Measurements from ENCODE around the gene VPS51.
A peak's percentile ranks its signal among the peaks of the same experiment; 100 is the strongest.
"Not testable (repeated sequence)": the region's sequence is repeated elsewhere in the genome, so short reads cannot be mapped to it uniquely, and the experiment has no call there.

The VPS51 gene

DNA sequence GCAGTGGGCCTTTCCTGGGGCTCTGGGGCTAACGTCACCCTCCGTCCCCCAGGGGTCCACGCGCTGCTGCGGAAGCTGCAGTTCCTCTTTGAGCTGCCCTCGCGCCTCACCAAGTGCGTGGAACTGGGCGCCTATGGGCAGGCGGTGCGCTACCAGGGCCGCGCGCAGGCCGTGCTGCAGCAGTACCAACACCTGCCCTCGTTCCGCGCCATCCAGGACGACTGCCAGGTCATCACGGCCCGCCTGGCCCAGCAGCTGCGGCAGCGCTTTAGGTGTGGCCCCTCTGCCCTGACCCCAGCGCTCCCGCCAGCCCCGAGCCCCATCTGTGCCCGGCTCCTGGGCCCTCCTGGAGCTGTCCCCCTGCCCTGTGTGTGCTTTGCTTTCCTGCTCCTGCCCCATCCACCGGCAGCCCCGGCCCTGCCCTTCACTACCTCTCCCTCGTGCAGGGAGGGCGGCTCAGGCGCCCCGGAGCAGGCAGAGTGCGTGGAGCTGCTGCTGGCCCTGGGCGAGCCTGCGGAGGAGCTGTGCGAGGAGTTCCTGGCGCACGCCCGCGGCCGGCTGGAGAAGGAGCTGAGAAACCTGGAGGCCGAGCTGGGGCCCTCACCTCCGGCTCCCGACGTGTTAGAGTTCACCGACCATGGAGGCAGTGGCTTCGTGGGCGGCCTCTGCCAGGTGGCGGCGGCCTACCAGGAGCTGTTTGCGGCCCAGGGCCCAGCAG, 11.9 kb downstream of the VPS51 start:
- DNase-seq (ENCODE audit: low spot score) = no peak

DNA sequence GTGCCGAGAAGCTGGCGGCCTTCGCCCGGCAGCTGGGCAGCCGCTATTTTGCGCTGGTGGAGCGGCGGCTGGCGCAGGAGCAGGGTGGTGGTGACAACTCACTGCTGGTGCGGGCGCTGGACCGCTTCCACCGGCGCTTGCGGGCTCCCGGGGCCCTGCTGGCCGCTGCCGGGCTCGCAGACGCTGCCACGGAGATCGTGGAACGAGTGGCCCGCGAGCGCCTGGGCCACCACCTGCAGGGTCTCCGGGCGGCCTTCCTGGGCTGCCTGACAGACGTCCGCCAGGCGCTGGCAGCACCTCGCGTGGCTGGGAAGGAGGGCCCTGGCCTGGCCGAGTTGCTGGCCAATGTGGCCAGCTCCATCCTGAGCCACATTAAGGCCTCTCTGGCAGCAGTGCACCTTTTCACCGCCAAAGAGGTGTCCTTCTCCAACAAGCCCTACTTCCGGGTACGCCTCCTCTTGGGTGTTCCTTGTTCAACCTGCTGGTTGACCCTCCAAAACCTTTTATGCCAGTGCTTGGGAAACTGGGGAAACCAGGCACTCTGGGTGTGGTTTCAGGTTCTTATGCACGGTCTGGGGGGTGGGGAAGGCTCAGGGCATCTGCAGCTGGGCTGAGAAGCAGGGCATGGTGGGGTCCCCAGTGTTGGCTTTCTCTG, 12.6 kb downstream of the VPS51 start:
- DNase-seq (ENCODE audit: low spot score) = no peak

DNA sequence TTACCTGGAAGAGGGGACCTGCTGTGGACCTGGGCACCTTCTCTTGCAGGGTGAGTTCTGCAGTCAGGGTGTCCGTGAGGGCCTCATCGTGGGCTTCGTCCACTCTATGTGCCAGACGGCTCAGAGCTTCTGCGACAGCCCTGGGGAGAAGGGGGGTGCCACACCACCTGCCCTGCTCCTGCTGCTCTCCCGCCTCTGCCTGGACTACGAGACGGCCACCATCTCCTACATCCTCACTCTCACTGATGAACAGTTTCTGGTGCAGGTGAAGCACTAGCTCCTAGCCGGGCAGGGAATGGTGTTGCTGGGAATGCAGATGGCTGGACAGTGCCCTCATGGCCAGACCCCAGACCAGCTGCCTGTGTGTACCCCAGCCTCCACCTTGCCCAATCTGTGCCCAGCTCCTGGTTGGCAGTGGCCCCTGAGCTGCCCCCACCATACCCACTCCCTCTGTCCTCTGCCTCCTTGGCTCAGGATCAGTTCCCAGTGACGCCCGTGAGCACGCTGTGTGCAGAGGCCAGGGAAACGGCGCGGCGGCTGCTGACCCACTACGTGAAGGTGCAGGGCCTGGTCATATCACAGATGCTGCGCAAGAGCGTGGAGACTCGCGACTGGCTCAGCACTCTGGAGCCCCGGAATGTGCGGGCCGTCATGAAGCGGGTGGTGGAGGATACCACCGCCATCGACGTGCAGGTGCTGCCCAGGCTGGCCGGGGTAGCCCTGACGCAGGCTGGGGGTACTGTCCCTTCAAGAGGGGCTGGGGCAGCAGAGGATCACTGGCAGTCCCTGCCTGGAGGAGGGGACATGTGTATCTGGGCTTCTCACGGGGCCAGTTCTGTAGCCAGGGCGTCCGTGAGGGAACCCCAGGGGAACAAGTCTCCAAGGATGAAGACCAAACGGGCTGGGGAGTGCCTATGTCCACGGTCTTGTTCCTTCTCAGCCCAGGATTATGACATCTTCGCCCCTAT, 13.5 kb downstream of the VPS51 start:
- no peak for DNase-seq (ENCODE audit: low spot score)

DNA sequence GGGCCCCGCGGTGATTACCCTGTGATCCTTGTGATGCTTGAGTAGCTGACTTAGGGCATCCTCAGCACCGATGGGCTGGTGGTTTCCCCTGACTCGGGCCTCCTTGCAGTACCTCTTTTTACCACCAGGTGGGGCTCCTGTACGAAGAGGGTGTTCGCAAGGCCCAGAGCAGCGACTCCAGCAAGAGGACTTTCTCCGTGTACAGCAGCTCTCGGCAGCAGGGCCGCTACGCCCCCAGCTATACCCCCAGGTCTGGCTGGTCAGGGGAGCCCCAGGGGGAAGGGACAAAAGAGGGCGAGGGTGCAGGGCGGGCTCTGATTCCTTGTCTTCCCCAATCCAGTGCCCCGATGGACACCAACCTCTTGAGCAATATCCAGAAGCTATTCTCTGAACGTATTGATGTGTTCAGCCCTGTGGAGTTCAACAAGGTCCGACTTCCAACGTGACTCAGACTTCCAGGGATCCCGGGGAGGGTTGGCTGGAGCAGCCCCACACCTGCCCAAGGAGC, 14.4 kb downstream of the VPS51 start:
- DNase-seq (ENCODE audit: low spot score) = peak; percentile 90

DNA sequence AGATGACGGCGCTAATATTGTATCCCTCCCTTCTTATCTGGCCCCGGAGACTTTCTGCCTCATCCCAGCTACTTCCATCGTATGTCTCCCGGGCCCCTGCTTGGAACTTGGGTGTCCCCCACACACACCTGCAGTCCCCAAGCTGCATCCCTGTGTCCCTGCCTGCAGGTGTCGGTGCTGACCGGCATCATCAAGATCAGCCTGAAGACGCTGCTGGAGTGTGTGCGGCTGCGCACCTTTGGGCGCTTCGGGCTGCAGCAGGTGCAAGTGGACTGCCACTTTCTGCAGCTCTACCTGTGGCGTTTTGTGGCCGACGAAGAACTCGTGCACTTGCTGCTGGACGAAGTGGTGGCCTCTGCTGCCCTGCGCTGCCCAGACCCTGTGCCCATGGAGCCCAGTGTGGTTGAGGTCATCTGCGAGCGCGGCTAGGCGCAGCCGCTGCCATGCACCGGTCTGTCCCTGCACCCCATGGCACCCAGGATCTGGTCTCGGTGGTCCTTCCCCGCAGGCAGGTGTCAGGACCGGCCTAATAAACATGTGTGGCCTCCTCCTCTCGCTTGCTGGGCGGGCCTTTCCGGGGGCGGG, 15.2 kb downstream of the VPS51 start:
- DNase-seq (ENCODE audit: low spot score) = no peak

DNA sequence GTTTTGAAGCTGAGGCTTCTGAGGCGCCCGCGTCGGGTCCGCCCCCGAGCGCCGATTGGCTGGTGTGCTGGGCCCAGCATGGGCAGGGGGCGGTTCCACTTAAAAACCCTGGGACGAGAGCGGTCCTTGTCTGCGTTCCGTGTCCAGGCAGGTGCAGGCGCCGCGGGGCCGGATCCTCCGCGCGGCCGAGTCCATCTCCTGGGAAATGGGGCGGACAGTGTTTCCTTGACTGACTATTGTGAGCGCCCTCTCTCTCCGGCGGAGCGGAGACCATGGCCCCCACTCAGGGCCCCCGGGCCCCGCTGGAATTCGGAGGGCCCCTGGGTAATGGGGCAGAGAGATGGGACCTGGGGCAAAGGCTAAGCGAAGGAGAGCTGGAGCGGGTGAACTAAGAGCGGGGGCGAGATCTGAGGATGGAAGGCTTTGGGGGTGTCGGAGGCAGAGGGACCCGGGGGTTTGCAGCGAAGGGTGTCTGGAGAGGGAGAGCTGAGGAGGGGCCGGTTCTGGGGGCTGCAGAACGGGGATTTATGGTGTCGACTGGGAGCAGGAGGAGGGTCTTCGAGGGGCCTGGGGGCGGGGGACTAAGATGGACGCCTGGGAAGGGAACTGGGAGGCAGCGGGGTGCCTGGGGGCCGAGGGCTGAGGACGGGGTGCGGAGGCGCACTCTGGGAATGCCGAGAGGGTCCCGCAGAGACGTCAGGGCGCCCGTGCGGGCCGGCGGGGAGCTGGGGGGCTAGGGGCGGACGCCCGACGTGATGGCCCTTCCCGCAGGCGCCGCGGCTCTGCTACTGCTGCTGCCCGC, 15.9 kb downstream of the VPS51 start, which contains the start of gene TM7SF2:
Gene TM7SF2, plus strand, starts transcription at position 129 of the 802 bp plus-strand sequence. Its CDS starts 144 bp downstream, at position 273.
- DNase-seq (ENCODE audit: low spot score) = peak; percentile 95

DNA sequence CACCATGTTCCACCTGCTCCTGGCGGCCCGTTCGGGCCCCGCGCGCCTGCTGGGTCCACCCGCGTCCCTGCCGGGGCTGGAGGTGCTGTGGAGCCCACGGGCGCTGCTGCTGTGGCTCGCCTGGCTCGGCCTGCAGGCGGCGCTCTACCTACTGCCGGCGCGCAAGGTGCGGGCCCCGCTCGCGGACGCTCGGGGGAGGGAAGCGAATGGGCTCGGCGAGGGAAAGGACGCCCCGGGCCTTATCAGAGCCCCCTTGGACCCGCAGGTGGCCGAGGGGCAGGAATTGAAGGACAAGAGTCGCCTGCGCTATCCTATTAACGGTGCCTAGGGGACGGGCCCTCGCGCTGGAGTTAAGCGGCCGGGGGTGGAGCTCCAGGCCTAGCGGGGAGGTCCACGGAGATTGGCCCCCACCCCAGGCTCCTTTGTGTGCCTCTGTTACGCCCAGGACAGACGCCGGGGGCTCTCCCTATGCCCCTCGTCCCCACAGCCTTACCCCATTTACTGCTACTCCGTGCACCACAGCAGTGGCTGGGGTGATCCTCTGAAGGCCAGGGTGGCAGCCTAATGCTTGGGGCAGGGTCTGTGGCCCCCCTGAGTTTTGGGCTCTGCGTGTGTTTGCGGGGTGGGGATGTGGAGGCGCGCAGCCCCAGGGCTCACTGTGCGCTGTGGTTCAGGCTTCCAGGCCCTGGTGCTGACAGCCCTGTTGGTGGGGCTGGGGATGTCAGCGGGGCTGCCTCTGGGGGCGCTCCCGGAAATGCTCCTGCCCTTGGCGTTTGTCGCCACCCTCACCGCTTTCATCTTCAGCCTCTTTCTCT, 16.7 kb downstream of the VPS51 start:
- DNase-seq (ENCODE audit: low spot score) = peak; percentile 76

DNA sequence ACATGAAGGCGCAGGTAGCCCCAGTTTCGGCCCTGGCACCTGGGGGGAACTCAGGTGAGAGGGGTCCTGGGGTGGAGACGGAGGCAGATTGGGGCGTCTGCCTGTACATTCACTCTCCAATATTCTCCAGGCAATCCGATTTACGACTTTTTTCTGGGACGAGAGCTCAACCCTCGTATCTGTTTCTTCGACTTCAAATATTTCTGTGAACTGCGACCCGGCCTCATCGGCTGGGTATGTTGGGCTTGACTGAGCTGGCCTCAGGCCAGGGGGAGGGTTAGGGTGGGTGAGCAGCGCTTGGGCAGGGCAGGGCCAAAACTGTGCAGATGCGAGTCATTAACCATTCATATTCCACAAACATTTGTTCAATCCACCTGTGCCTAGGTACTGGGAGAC, 17.3 kb downstream of the VPS51 start:
- DNase-seq (ENCODE audit: low spot score) = no peak

DNA sequence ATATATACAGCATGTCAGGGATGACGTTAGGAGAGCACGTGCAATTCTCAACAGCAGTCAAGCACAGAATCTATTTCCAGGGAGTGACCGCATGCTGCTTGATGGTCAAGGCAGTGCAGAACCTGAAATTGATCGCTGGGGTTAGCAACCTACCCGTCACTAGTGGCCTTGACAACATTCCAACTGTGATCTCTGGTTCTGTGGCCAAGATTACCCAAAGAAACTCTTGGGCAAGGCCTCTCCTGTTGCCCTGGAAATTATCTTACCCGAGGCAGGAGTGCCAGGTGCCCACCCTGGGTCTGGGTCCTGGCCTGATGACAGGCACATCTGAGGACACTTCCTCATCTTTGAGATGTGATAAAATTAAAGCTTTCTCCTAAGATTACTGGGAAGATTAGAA, 17.8 kb downstream of the VPS51 start:
- DNase-seq (ENCODE audit: low spot score) = no peak

DNA sequence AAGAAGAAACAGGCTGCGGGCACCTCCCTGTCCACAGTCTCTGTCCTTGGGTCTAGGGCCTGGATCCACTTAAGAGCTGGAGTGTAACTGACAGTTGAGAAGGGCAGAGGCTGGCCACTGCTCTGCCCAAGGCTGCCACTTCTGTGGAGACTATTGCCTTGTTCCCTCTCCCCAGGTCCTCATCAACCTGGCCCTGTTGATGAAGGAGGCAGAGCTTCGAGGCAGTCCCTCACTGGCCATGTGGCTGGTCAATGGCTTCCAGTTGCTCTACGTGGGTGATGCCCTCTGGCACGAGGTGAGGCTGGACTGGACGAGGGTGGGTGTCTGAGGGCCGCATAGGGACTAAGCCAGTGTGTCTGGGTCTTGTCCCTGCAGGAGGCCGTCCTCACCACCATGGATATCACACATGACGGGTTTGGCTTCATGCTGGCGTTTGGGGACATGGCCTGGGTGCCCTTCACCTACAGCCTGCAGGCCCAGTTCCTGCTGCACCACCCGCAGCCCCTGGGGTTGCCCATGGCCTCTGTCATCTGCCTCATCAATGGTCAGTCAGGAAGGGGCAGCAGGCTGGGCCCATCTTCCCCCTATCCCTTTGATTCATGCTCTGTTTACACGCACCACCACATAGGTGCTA, 18.6 kb downstream of the VPS51 start:
- DNase-seq (ENCODE audit: low spot score) = no peak

DNA sequence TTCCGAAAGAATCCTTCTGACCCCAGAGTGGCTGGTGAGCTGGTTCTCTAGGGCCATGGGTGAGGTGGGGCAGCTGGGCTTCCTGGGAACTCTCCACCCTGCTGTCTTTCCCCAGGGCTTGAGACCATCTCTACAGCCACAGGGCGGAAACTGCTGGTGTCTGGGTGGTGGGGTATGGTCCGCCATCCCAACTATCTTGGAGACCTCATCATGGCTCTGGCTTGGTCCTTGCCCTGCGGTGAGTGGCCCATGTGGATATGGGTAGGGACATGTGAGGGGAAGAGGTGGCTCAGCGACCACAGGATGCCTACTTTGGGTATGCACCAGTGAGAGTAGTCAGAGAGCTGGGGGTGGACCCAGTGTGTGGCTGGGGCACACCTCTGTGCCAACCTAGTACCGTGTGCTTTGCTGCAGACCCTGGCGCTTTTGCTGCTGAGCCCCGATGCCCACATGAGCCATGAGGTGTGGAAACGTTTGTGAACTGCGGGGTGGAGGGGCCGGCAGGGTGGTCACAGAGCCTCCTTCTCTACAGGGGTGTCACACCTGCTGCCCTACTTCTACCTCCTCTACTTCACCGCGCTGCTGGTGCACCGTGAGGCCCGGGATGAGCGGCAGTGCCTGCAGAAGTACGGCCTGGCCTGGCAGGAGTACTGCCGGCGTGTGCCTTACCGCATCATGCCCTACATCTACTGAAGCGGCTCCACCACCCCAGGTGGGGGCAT, 19.5 kb downstream of the VPS51 start:
- DNase-seq (ENCODE audit: low spot score) = no peak

- peak; percentile 51 for DNase-seq (ENCODE audit: low spot score)
Observed at GRCh38 chr11:65116370-65117205, 20.6 kb downstream of the VPS51 start.

DNA sequence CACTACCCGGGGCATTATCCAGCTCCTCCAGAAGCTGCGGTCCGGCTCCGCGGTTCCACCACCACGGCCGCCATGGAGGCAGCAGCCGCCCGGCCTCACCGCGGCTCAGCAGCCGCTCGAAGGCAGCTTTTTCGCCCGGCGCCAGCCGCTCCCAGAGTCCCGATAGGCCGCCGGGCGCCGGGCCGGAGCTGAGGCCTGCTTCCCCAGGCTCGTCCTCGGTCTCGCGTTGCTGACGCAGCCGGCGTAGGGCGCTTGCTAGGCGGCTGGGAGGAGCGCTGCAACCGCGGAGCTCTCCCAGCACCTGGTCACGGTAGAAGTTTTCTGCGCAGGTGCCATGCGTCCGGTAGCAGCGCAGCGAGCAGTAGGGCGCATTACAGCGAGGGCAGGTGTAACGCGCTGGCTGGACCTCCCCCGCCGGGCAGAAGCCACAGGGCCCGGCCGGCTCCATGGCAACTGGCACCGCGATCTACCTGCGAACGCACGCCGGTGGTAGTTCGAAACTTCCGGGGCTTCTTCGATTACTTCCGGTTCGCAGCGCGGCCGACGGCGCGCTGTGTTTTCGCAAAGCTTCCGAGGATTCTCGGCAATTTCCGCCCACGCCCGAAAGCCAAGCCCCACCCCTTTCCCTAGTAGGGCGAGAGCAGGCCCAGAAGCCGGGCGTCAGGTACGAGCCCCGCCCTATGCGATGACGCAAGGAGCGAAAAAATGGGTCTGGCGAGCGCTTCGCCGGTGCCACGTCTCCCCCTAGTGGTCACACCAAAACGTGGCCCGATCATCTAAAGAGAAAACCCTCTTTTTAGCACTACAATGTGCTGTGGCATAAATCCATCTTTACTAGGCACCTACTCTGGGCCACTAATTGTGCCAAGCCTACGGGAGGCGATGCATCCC, 21.4 kb downstream of the VPS51 start, which contains the start of gene ZNHIT2:
Gene ZNHIT2, minus strand, starts transcription at position 496 of the 891 bp plus-strand sequence. Its CDS starts 48 bp downstream, at position 448.
- DNase-seq (ENCODE audit: low spot score) = peak; percentile 99

- no peak for DNase-seq (ENCODE audit: low spot score)
Observed at GRCh38 chr11:65118097-65118837, 22.3 kb downstream of the VPS51 start.

- not testable (repeated sequence) for DNase-seq (ENCODE audit: low spot score)
Observed at GRCh38 chr11:65118891-65119669, 23.1 kb downstream of the VPS51 start.
